T follicular helper cell (primary cell): Measurements from ENCODE around the gene ADAMTS8.

Source experiments
- DNase-seq: peaks from one replicate; pipeline ENCODE4 v3.0.0-alpha.2; 2020; ENCODE audit warnings: low read depth

Gene ADAMTS8

DNA sequence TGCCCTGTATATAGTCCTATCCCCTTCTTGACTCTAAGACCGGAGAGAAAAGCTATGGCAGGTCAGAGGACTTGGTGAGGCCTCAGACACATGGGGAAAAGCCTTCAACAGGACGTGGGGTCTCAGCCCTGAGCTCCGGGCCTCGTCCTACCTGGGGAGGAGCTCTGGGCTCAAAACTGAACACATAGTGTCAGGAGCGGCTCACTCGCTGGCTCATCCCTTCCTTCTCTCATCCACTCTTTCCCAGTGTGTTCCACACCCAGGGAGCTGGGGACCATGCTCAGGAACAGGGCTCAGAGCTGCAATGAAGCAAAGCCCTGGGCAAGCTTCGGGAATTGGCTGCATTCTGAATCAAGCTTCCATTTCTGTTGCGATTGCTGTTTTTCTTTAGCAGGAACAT is 34.5 kb upstream of the ADAMTS8 start:
- no peak for DNase-seq

DNA sequence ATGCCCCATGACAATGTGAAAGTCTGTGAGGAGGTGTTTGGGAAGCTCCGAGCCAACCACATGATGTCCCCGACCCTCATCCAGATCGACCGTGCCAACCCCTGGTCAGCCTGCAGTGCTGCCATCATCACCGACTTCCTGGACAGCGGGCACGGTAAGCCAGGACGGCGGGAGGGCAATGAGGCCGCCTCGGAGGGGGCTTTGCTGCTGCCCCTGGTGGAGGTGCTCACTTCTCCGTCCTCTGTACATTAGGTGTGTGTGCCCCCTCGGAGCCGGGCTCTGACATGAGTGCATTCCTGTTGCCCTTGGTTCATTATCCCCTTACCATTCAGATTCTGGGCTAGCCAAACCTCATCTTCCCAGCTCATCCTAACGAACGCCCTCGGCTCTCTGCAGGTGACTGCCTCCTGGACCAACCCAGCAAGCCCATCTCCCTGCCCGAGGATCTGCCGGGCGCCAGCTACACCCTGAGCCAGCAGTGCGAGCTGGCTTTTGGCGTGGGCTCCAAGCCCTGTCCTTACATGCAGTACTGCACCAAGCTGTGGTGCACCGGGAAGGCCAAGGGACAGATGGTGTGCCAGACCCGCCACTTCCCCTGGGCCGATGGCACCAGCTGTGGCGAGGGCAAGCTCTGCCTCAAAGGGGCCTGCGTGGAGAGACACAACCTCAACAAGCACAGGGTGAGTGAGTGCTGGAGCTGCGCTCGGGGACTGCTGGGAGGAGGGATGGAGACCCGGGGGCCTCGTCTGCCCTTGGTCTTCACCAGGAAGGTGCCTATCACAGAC is 33.9 kb upstream of the ADAMTS8 start:
- DNase-seq = no peak

DNA sequence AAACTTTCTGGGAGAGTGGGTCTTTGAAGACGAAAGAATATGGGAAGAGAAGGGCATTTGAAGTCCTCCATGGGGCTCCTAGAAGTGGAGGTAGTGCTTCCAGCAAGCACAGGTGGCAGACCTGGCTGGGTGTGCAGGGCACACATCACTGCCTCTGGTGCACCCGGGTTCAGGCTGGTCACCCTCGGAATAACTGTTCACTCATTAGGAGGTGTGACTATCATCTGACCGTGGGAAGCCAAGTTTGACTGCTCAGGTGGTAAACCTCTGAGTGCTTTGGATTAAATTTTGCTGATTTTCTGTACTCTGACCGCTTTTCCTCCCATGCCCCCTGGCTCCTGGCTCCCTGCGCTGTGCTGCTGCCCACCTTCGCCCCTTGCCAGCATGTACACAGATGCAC is 31.1 kb upstream of the ADAMTS8 start:
- no peak for DNase-seq

DNA sequence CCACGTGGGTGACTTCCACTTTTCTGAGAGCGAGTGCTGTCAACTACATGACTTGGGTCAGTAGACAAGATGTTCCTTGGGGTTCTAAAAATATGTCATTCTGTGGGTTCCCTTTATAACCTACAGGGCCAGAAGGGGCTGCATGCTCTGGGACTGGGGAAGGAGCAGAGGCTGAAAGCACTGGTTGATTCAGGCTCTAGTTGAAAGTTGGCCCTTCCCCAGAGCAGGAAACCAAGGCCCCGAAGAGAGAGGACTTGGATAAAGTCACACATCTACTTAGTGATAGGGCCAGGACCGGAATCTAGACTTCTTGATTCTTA is 30.0 kb upstream of the ADAMTS8 start:
- DNase-seq = no peak

DNA sequence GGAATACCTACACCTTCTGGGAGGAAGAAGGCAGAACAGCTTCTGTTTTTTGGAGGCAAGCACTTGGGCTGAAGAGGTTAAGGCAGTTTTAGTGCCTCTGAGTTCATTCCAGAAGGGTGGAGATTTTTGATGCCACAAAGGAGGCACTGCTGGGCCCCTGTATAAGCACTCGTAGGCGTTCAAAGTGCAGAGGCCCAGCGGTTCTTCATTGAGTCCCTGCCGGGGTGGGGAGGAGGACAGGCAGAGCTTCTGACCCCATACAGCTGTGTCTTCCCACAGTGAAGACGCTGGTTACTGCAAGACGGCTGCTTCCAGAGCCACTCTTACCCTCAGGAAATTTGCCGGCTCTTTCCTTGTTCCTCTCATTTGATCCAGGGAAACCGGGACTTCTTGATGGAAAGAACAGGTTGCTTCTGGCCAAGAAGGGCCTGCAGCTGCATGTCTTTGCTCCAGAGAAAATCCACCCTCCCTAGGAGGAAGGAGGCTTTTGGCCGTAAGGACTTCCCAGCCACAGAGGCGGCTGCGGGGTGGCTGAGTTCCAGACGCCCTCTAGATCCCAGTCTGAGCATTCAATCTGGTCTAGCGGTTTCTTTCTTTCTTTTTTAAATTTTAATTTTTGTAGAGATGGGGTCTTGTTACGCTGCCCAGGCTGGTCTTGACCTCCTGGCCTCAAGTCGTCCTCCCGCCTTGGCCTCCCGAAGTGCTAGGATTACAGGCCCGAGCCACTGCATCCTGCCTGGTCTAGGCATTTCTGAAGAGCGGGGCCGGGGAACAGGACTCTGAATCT is 29.4 kb upstream of the ADAMTS8 start:
- no peak for DNase-seq

DNA sequence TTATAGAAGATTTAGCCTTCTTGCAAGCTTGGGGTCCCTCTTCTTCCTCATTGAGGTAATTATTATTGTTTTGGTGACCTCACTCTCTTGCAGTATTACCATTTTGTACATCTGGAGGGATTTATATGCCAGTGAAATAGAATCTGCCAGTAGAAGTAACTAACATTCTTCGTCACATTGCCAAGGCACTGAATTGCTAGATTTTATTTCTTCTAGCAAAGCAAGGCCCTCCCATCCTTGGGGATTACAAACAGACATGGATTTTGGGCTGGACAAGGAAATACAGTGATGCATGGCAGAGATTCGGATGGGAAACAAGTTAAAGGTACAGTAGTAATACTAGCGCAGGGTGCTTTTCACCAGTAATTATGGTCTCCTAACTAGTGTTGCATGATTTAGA is 27.9 kb upstream of the ADAMTS8 start:
- DNase-seq = no peak

DNA sequence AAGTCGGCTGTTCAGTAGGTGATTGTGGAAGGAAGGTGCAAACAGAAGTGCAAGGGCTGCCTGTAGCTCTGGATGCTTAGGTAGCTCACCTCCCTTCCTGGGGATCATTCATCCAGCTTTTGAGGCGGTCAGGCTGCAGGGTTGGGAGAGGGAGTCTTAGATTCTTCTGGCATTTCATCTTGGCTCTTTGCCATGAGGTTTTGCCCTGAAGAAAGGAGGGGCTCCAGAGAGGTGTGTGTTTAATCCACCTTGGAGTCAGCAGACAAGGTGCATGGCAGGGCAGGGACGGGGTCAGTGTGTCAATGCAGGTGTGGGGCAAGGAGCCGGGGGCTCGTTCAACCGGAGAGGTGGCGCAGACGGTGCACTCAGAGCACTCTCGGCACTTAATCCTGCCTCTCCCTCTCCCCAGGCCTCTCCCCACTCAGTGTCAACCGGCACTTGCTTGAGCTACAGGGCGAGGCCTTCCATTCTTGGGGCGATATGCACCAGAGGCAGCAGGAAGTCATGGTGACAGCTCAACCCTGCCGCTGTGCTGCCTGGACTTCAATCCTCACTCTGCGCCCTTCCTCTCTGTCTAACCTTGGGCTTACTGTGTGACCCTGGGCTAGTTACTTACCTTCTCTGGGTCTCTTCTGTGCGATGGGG is 27.2 kb upstream of the ADAMTS8 start:
- DNase-seq = no peak

DNA sequence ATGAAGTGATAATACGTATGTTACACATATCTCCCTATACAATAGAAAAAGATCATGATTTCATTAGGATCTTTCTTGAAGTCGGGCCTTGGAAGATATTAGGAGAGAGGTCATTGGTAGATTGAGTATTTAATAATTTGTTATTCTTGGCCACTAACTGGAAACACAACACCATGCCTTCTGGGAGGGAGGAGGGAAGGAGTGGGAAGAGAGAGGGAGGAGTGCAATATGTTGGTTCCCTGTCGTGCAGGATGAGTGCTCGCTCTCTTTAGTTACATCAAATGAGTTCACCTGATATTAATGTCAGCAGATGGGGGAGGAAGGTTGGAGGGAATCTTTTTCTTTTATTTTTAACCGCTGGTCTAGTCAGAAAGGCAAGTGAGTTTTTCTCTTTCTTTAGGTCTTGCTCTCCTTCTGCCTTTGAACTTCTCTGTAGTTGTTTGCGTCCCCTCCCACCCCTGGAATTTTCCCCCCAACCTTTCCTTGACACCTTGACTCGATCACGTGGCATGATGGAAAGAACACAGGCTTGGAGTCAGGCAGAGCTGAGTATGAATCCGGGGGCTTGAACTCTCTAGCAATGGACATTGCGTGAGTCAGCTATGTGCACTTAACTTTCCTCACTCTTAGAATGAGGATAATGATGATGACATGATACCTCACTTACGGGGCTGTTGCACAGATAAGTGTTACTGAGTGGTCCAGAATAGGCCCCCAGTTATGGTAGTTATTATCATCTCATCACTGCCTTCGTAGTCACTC is 26.3 kb upstream of the ADAMTS8 start:
- DNase-seq = no peak

DNA sequence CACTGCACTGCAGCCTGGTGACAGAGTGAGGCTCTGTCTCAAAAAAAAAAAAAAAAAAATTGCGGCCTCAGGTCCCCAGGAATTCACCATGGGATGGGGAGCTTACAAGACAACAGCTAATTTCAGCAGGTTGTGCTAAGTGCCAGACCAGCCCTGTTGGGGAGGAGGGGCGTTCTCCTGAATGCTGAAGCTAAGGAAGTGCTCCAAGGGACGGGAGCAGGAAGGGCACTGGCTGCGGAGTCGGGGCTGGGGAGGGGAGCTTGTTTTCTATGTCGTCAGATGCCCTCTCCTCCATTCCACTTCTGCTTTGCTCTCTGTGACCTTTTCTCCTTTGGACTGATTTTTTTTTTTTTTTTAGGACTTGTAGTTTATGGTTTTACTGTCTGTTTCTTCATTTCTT is 24.5 kb upstream of the ADAMTS8 start:
- DNase-seq = no peak

DNA sequence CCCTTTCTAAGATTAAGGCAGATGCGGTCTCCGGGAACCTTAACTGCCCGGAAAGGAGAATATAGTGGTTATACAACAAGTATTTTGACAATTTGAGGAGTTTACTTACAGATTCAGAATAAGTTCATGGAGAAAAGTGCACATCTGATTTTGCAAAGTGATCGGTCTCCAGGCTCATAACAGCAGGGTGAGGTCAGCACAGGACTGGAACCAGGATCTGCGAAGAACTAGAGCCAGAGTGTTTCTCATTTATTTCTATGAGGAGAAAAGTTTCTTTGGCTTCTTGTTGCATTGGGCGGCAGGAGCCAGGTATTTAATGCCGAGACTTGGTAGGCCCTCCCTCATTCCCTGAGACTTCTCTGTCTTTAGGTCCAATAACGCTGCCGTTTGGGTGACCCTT is 23.8 kb upstream of the ADAMTS8 start:
- no peak for DNase-seq

DNA sequence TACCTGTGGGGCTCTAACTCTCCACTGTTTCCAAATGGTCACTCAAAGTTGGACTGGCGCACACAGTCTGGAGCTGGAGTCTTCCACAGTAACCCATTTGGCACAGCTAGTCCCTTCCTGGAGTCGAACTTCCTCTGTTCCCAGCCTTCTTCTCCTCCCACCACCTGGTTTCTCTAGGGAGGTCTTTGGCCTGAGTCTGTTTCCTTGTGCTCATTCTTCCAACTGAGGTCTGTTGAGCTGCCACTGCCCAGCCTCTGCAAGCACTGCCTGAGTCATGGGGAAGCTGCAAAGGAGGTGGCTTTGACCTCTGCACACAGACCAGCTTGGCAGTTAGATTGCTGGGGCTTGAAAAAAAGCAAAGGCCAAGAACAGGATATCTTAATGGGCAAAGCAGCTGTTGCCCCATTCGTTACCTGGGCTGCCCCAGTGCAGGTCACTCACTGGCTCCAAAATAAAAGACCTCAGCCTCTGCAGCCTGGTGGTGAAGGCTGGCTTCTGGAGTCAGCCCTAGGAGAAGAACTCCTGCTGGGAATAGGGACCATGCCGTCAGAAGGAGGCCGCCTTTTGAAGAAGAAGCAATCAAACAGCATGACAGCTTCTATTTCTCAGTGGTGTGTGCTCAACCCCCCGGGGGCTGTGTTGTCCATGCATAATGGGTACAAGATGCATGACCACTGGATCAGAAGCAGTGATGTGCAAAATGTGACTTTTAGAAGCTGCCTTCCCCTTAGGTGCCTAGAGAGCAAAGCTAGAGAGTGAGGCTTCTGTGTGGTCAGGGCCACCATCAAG is 23.0 kb upstream of the ADAMTS8 start:
- DNase-seq = no peak

DNA sequence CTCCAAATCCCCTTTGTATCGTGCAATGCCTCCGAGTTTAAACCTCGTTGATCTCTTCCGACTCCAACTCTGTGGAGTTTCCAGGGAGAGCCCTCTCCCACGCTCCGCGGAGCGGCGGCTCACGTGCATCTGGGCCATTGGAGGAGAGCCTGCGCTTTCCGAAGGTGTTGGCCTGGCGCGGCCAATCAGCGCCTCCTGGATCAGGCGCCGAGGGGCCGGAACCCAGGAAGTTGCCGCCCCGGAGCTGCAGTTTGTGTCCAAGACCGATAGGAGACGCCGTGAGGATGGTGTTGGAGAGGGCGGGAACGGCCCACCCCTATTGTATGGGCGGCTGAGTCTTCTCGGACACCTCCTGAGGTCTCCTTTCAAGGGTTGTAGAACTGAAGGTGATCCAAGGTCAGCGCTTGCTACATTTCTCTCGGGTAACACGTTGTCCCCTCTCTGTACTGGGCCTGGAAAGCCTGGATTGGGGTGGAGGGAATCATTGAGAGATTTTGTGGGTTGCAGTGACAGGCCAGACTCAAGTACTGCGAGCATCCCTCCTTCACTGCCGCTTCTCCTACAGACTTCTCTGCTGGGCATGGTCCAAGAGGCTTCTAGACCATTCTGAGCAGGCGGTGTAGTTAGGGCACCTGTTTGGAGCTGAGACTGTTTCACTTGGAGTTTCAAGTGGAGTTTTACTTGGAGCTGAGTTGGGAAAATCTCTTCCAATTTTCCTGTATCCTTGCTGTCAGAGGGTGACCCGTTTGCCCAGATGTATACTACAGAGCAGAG is 21.8 kb upstream of the ADAMTS8 start:
- DNase-seq = no peak

DNA sequence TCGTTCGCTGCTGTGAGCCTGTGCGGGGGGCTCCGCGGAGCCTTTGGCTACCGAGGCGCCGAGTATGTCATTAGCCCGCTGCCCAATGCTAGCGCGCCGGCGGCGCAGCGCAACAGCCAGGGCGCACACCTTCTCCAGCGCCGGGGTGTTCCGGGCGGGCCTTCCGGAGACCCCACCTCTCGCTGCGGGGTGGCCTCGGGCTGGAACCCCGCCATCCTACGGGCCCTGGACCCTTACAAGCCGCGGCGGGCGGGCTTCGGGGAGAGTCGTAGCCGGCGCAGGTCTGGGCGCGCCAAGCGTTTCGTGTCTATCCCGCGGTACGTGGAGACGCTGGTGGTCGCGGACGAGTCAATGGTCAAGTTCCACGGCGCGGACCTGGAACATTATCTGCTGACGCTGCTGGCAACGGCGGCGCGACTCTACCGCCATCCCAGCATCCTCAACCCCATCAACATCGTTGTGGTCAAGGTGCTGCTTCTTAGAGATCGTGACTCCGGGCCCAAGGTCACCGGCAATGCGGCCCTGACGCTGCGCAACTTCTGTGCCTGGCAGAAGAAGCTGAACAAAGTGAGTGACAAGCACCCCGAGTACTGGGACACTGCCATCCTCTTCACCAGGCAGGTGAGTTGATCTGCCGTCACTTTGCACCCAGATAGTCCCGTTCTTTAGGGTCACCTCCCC is 21.0 kb upstream of the ADAMTS8 start:
- no peak for DNase-seq

DNA sequence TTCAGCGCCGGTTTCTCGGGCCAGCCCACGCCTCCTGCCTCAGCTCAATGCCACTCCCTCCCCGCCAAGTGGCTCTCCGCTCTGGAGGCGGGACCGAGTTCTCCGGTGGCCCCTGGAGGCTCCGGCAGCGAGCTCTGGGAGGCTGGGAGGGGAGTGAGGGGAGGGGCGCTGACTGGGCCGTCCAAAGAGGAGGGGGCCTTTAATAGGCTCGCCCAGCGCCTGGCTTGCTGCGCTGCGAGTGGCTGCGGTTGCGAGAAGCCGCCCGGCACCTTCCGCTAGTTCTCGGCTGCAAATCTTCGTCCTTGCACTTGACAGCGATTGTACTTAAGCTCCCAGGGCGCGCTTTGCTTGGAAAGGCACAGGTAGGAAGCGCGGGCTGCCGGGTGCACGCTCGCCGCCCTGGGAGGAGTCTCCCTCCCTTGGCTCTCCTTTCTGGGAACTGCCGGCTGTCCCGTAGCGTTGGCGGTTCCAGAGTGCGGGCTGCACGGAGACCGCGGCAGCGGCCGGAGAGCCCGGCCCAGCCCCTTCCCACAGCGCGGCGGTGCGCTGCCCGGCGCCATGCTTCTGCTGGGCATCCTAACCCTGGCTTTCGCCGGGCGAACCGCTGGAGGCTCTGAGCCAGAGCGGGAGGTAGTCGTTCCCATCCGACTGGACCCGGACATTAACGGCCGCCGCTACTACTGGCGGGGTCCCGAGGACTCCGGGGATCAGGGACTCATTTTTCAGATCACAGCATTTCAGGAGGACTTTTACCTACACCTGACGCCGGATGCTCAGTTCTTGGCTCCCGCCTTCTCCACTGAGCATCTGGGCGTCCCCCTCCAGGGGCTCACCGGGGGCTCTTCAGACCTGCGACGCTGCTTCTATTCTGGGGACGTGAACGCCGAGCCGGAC is 20.3 kb upstream of the ADAMTS8 start, which contains the start of gene ADAMTS15:
Gene ADAMTS15, plus strand, starts transcription at position 230 of the 894 bp plus-strand sequence. Its CDS starts 329 bp downstream, at position 559.
- no peak for DNase-seq

DNA sequence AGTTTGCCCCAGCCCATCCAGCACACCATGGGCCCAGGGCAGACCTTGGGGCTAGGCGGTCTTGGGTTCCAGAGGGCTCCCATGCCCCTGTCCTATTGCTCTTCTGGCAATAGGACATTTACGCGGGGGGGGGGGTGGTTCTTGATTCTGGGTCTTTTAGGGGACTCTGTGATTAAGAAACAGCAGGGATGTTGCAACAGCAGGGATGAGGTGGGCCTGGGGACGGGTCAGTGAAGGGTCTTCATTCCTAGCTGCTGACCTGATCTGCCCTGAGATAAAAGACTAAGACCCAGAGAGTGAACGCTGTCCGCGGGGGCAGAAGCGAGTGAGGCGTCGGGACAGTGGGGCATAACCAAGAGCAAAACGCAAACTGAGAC is 19.6 kb upstream of the ADAMTS8 start:
- no peak for DNase-seq

DNA sequence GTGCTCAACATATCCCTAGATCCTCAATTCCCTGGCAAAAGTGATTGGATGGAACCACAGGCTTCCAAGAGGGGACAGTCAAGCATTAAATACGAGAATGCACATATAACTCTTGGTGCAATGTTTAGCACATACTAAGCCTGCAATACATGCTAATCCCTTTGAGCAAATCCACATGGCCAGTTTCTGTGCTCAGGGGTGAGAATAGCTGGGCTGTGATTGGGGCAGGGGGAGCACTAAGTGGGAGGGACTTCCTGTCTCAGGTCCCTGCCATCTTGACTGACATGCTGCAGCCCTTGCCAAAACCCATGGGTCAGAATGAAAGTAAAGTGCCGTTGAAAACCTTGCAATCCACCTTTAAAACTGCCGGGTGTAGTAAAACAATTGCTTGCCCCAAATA is 17.4 kb upstream of the ADAMTS8 start:
- DNase-seq = no peak

DNA sequence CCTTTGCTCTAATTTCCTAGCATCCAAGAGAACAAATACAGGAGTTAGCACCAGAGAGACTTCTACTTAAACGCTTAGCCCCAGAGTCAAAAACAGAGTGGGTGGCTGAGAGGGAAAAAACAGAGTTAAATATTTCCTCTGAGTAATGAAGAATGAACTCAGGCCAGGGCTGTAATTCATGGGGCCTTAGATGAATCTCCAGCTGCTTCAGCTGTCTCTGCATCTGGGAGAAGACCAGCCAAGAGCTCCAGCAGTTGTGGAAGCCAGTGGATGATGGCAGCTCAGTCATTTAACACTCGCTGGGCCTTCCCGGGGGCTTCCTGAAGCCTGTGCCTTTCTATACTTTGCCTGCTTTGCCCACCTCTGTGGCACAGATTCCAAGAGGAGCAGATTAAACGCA is 14.3 kb upstream of the ADAMTS8 start:
- DNase-seq = no peak

DNA sequence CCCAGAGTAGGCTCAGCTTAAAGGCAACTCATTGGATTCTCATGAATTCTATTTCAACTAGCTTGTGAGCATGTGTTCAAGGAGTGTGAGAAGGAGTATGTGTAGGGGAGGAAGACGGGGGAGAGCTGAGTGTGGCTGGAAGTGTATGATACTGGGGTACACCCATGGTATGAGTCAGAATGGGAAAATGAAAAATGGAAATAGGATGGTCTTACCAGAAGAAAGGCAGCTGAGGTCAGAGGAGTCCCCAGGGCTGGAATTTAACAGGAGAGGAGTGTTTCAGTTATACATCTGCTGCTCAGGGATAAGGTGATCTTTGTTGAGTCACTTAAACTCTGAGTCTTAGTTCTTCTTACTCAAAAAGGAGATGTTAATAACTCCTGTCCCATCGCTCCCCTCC is 13.3 kb upstream of the ADAMTS8 start:
- no peak for DNase-seq

DNA sequence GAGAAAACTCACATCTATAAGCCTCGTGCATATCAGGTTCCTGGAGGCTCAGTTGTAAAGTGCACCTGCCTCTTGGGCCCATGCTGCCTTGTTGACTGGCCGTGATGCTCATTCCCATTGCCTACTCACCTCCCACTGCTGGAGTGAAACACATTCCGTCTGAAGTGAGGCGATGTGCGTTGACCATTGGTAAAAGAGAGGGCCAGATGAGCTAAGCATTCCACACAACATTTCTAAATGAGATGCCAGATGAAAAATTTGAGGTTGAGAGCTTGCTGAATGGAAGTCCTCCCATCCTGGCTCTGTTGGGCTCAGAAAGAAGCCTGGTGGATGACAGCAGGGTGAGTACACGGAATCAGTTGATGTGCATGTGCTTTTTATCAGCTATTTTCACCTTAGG is 11.5 kb upstream of the ADAMTS8 start:
- DNase-seq = no peak
